GM23338 (cell line): ENCODE measurements around the gene ACAN.

Source experiments
- CREB1 ChIP-seq: fragments of 250-450 bp; sonication (Bioruptor Pico); IDR thresholded peaks from 2 replicates; pipeline ENCODE4 v1.5.0; 2020; ENCODE audit warnings: low read depth, mild to moderate bottlenecking, moderate library complexity
- CTCF ChIP-seq, 2 experiments: fragments of 200-600 bp in 1 of 2; sonication (generic) in 1 of 2; conservative IDR thresholded peaks; 2 replicates each; pipeline versions ENCODE4 v1.5.1 to v1.6.1; 2016 to 2017; ENCODE audit warnings: antibody characterized with exemption in 2 of 2, low read depth in 2 of 2, mild to moderate bottlenecking in 2 of 2, moderate library complexity in 1 of 2
- EZH2 ChIP-seq: fragments of 200-600 bp; sonication (generic); IDR thresholded peaks from one replicate; pipeline ENCODE4 v1.8.0; 2017; ENCODE audit warnings: antibody characterized with exemption, mild to moderate bottlenecking, low read depth; ENCODE audit not compliant: unreplicated experiment
- EZH2phosphoT487 ChIP-seq: fragments of 200-600 bp; sonication (generic); IDR thresholded peaks from one replicate; pipeline ENCODE4 v1.8.1; 2018; ENCODE audit warnings: antibody characterized with exemption; ENCODE audit not compliant: unreplicated experiment
- POLR2AphosphoS5 ChIP-seq: IDR thresholded peaks from 2 replicates; pipeline ENCODE4 v1.6.1; 2016; ENCODE audit warnings: antibody characterized with exemption, low read depth
- REST ChIP-seq: IDR thresholded peaks from one replicate; pipeline ENCODE4 v1.6.1; 2018; ENCODE audit warnings: antibody characterized with exemption; ENCODE audit not compliant: unreplicated experiment

GRCh38 chr15:88842156-88842555 is 38.9 kb downstream of the ACAN start:
- no peak for TF ChIP-seq REST
- no peak for TF ChIP-seq CTCF (conservative IDR thresholded peaks at IDR 0.05; ENCODE audit: low read depth in 2 of 2)
- TF ChIP-seq EZH2: no peak
- no peak for TF ChIP-seq CREB1 (CRISPR knock-in tag)
- no peak for TF ChIP-seq EZH2phosphoT487
- no peak for TF ChIP-seq POLR2AphosphoS5
